Stimulated activated CD4-positive, alpha-beta T cell treated with anti-CD3 and anti-CD28 coated beads, Interleukin-1b, Interleukin-23, amount 100 ng/mL, for 1 hour (primary cell): ENCODE results near the gene P2RY8.
"Not testable (repeated sequence)": the region's sequence is repeated elsewhere in the genome, so short reads cannot be mapped to it uniquely, and the experiment has no call there.

Experiments
- DNase-seq, 2 donors: peaks; one replicate each; pipeline ENCODE4 v3.0.0-alpha.2; 2020; ENCODE audit warnings: low read depth in 2 of 2

P2RY8 gene

DNA sequence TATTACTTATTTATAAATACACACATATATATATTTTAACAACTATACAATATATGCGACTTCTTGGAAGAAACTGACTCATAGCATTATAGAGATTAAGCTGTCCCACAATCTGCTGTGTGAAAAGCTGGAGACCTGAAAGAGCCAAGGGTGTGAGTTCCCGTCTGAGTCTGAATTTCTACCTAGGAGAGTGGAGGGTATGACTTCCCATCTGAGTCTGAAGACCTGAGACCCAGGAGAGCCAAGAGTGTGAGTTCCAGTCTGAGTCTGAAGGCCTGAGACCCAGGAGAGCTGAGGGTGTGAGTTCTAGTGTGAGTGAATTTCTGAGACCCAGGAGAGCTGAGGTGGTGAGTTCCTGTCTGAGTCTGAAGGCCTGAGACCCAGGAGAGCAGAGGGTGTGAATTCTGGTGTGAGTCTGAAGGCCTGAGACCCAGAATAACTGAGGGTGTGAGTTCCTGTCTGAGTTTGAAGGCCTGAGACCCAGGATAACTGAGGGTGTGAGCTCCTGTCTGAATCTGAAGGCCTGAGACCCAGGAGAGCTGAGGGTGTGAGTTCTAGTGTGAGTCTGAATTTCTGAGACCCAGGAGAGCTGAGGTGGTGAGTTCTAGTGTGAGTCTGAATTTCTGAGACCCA, 8.9 kb upstream of the P2RY8 start:
- no peak for DNase-seq

DNA sequence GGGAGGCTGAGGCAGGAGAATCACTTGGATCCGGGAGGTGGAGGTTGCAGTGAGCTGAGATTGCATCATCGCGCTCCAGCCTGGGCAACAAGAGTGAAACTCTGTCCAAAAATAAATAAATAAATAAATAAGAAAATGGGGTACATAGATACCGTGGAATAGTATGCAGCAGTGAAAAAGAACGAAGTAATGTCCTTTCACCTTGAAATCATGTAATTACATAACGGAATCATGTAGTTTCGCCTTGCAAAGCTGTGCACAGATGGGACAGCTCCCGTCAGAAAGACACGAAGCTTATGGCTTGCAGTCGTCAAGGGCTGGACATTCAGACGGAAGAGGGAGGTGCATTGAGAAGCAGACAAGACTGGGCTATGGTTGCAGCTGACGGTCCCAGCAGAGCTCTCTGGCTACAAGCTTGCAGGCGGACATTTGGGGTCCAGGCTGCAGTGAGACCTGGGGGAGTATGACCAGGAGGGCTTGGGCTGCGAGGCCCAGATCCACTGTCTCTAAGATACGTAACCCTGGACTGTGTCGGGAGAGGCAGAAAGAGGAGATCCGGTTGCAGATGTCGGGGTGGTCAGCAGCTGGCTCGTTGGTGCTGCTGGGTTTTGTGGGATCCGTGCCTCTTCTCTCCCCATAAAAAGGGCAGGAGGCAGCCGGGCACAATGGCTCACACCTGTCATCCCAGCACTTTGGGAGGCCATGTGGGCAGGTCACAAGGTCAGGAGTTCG, 6.2 kb upstream of the P2RY8 start:
- no peak for DNase-seq

DNA sequence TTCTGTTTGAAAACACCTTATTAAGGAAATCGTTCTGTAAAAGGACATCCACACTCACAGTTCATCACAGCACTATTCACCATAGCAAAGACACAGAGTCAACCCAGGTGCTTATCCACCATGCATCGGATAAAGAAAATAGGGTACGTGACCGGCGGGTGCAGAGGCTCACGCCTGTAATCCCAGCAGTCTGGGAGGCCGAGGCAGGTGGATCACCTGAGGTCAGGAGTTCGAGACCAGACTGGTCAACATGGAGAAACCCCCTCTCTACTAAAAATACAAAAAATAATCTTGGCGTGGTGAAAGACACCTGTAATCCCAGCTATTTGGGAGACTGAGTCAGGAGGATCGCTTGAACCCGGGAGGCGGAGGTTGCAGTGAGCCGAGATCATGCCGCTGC, 2.2 kb upstream of the P2RY8 start:
- not testable (repeated sequence) for DNase-seq

DNA sequence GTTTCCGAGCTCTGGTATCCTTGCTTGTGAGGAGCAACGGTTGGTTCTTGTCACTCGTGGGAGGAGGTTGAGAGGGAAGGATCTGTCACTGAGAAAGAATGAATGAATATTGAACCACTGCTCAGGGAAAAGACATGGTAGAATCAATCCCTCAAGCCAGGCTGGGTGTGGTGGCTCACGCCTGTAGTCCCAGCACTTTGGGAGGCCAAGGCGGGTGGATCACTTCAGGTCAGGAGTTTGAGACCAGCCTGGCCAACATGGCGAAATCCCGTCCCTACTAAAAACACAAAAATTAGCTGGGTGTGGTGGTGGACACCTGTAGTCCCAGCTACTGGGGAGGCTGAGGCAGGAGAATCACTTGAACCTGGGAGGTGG, 718 bp upstream of the P2RY8 start:
- DNase-seq, result not testable (repeated sequence)

DNA sequence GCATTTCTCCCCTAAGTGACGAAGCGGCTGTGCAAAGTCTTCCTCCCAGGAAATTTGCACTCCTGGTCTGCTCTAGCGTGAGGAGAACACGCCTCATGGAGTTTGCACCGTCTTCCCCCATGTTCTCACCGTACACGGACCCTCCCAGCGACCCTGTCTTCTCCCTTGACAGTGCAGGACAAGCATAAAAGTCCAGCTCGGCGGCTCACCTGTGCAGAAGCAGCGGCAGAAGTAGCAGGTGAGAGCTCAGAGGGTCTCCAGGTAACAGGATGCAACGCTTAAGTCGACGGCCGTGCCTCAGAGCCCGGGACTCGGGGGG, 314 bp downstream of the P2RY8 start:
- no peak for DNase-seq

DNA sequence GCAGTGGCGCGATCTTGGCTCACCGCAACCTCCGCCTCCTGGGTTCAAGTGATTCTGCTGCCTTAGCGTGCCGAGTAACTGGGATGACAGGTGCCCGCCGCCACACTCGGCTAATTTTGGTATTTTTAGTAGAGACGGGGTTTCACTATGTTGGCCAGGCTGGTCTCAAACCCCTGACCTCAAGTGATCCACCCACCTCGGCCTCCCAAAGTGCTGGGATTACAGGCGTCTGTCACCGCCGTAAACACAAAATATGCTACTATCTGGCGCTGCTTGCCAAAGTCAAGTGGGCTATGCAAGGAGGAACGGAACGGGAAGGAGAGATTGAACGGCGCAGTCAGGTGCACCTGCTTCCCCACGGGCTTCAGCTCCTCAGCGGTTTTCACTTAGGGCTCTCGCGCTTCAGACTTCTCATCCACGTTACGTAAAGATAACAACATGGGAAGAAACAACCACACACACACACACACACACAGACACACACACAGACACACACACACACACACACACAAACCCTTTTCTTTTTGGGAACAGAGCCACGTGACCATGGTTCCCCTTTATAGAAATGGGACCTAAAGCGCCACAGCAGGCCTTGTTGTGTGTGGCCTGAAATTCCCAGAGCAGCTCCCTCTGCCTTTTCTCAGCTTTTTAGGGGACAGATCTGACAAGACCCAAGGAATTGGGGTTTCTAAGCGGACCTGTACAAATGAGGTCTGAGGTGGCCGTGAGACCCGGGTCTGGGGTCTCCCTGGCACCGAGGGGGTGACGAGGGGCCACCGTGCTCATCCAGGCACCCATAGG, 1.5 kb downstream of the P2RY8 start:
- DNase-seq, result no peak

DNA sequence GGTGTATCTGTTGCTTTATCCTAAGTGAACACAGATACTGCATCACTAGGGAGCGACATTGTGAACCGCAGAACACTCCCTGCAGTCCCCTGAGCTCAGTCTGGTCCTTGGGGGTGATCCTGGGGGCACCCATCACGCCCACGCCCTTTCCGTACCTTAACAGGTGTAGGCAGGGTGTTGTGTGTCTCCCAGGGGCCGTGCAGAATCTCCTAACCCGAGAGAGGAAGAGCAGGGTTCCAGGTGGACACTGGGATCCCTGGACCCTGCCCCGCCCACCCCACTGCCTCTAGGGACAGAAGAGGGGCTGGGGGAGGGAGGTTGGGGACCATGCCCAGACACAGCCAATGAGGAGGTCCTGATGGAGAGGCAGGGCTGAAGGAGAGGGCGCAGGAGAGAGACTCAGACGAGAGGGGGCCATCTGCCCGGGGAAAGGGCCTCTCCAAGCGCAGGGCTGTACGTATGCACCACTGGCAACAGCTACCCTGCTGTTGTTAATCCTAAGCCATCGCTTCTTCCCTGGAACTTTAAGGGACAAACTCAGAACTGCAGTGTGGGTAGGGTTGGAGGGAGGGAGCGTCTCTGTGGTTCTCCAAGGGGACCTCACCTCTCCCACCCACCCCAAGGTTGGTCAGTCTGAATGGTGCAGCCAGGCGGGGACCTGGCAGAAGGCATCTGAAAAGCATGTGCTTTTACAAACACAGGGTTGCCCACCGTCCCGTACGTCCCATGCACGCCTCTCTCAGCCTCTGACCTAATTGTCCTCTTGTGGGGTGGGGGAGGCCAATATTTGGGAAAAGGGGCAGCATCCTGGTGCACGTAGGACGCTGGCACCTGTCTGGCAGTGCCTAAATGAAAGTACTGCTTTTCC, 2.5 kb downstream of the P2RY8 start:
- no peak for DNase-seq

DNA sequence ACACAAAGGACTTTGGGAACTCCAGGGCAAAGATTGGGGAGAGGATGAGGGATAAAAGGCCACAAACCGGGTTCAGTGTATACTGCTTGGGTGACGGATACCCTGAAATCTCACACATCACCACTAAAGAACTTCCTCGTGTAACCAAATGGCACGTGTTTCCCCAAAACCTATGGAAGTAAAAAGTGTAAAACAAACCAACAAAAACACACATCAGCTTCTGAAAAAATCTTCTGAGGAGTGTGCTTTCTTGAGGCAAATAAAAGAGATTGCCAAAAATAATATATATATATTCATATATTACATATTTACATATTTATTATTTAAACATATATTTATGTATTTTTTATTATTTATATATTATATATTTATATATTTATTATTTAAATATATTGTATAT, 3.9 kb downstream of the P2RY8 start:
- no peak for DNase-seq

DNA sequence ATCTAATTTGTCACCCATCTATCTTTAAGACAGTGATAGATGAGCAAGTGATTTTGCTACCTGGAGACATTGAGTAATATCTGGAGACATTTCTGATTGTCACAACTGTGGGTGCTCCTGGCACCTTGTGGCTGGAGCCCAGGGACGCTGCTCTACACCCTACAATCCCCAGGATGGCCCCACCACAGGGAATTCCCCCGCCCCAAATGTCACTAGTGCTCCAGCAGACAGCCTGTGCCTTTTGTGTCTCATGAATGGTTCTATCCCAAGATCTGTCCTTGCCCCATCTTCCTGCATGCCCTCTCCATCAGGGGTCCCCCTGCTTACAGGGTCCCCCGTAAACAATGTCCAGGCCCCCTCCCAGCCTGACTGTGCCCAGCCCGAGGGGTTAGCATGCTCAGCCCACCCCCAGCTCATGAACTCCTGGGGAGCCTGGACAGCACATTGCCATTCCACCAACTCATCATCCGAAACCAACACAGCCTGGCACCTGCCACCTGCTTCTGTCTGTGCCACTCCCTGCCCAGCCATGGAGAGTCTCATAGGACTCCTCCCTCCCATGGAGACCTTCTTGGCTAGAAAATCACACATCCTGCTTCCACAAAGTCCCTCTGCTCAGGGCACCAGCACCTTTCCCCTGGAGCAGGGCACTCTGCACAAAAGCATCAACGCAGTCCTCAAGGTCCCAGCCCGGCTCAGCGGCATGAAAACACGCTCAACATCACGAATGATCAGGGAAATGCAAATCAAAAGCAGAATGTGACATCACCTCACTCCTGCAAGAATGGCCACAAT, 5.7 kb downstream of the P2RY8 start:
- no peak for DNase-seq

DNA sequence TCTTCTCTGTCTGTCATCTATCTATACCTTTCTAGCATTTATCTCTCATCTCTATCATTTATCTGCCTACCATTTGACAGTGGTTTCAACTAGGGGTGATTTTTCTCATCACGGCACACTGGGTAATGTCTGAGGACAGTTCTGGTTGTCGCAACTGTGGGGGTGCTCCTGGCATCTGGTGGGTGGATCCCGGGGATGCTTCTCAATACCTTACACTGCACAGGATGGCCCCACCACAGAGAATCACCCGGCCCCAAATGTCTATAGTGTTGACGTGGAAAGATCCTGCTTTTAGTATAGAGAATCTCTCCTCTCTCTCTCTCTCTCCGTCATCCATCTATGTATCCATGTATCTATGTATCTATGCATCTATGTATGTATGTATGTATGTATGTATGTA, 7.2 kb downstream of the P2RY8 start:
- DNase-seq, result no peak

DNA sequence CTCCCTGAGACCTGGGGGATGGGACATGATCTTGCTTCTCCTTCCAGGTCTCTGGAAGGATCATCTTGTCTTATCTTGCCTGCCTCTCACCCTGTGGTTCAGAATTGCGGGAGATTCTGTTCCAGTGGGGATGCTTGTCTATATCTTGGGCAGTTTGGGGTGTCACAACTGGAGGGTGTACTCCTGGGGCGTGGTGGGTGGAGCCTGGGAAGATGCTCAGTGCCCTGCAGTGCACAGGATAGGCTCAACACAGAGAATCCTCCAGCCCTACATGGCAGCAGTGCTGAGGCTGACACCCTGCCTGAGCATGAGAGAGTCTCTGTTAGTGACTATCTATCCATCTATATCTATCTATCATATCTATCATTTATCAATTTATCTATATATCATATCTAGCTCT, 7.7 kb downstream of the P2RY8 start:
- DNase-seq, result no peak

DNA sequence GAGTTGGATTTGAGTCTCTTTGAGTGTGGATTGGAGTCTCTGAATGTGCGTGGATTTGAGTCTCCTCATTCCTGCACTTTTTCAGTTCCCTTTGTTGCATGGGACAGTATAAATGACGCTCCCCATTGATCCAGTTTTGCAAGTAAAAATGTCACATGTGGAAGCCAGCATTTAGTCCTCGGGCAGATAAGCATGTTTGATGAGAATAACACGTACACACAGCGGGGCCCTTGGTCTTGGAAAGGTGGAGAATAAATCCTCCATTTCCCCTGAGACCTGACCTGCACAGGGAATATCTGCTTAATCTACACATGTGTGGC, 8.1 kb downstream of the P2RY8 start:
- DNase-seq, result no peak

DNA sequence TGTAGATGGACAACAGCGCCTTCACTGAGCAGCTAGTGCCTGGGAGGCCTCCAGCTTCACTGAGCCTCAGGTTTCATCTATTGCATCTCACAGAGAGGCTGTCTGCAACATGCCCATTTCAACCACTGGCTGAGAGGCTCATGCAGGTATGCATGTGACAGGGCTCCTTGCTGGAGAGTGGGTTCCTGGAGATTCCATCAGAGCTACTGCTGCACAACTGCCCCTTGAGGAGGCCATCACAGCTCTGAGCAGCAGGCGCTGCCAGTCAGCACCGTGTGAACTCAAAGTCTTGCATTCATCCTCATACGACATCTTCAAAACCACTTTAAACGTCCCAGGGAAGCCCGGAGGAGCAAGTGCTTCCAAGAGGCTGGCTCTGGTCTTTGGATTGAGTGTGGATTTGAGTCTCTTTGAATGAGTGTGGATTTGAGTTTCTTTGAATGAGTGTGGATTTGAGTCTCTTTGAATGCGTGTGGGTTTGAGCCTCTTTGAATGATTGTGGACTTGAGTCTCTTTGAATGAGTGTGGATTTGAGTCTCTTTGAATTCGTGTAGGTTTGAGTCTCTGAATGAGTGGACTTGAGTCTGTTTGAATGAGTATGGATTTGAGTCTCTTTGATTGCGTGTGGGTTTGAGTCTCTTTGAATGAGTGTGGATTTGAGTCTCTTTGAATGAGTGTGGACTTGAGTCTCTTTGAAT, 8.7 kb downstream of the P2RY8 start:
- DNase-seq, result no peak

DNA sequence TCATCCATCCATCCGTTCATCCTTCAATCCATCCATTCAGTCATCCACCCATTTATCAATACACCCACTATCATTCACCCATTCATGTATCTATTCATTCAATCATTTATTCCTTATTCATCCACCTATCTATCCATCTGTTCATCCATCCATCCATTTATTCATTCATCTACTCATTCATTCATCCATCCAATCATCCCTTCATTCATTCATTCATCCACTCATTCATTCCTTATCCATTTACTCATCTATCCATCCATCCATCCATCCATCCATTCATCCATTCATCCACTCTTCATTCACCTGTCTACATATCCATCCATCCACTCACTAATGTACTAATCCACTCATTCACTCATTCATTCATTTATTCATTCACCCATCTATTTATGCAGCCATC, 9.5 kb downstream of the P2RY8 start:
- DNase-seq, result no peak

DNA sequence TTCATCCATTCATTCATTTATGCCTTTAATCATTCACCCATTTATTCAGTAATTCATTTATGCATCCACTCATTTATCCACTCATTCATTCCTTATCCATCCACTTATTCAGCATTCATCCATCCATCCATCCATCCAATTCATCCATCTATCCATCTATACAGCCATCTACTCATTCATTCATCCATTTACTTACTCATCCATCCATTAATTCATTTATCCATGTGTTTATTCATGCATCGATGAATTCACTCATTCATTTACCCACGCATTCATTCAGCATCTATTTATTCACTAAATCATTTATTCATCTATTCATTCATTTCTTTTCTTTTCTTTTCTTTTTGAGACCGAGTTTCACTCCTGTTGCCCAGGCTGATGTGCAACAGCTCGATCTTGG, 10.4 kb downstream of the P2RY8 start:
- no peak for DNase-seq

DNA sequence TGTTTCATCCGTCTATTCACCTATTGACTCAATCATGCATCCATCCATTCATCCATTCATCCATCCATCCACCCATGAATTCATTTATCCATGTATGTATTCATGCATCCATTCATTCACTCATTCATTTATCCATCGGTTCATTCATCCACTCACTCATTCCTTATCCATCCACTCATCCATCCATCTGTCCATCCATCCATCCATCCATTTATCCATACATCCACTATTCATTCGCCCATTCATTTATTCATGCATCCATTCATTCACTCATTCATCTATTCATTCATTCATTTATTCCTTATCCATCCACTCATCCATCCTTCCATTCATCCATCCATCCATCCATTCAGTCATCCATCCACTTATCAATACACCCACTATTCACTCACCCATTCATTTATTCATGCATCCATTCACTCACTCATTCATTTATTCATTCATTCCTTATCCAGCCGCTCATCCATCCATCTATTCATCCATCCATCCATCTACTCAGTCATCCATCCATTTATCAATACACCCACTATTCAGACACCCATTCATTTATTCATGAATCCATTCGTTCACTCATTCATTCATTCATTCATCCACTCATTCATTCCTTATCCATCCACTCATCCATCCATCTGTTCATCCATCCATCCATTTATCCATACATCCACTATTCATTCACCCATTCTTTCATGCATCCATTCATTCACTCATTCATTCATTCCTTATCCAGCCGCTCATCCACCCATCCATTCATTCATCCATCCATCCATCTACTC, 11.2 kb downstream of the P2RY8 start:
- no peak for DNase-seq

DNA sequence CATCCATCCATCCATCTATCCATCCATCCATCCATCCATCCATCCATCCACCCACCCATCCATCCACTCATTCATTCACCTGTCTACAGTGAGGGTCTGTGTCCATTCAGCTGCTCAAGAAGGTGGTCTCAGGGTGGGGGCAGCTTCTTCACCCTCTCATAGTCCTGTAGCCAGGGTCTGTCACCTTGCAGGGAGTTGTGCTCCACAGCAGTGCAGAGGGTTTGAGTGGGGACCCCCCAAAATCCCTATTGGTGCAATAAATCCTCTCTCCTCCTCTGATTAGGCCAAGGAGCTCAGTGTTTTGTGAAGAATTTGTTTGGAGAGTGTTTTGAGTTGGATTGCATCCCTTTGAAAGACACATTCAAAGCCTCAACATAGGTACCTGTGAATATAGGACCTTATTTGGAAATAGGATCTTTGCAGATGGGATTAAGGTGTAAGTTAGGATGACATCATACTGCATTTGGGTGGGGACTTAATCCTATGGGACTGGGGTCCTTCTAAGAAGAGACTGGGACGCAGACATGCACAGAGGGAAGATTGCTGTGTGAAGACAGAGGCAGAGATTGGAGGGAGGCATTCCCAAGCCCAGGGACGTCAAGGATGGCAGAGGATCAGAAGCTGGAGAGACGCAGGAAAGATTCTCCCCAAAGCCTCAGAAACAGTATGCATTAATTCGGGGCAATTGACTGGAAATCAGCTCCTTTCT, 12.0 kb downstream of the P2RY8 start:
- DNase-seq, result no peak

DNA sequence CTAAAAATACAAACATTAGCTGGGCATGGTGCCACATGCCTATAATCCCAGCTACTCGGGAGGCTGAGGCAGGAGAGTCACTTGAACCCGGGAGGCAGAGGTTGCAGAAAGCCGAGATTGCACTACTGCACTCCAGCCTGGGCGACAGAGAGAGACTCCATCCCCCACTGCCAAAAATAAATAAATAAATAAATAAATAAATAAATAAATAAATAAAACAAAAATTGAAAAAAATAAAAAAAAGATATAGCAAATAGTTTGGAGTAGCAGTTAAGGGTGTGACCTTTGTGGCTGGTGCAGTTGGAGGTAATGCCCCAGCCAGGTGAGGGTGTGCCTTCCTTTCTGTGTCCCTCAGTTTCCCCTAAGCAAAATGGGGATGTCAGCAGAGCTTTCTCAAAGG, 14.1 kb downstream of the P2RY8 start:
- not testable (repeated sequence) for DNase-seq

DNA sequence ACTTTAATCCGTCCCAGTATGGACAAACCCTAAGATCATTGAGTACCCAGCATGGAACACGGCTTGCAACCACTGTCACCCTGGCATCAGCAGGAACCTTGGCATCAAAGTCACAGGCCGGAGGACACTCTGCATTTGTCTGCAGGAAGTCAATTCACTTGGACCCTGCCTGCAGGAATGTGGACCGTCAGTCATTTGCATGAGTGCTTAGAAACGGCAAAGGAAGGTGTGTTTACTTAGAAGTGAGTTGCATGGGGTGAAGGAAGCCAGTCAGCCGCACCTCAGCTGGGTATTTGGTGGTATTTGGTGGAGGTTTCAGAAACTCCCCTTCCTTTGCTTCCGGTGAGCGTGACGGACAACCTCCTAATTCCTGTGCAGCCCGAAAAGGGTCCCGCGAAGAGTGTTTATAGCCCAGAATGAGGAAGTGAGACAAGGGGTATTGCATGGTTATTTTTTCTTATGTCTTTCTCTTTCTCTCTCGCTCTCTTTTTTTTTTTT, 15.5 kb downstream of the P2RY8 start:
- DNase-seq, result no peak
